Panc1 (cell line): ENCODE data around the gene AGPS.

Experiments
- POLR2AphosphoS5 ChIP-seq: IDR thresholded peaks from 2 replicates; pipeline ENCODE4 v1.6.1; 2012; ENCODE audit warnings: mild to moderate bottlenecking, low read depth, low read length, moderate library complexity
- TF ChIP-seq, protein P1 (sequence below): fragments of 450-650 bp; IDR thresholded peaks from 2 replicates; pipeline ENCODE4 v1.5.1; 2017; ENCODE audit warnings: mild to moderate bottlenecking

DNA sequence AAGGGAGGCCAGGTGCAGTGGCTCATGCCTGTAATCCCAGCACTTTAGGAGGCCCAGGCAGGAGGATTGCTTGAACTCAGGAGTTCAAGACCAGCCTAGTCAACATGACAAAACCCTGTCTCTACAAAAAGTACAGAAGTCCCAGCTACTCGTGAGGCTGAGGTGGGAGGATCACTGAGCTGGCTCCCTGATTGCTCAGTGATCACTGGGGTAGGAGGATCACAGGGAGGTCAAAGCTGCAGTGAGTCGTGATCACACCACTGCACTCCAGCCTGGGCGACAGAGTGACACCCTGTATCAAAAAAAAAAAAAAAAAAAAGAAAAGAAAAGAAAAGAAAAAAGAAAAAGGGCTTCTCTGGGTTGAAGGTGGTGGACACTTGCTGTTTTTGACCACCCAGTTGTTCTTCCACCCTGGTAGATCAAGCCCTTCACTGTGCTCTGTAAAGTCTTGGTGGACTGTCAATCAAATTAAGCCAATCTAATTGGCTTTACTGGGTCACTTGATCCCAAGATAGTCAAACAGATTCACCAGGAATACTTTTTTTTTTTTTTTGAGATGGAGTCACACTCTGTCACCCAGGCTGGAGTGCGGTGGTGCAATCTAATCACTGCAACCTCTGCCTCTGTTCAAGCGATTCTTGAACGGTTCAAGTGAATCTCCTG lies 191.6 kb downstream of the AGPS start:
- TF ChIP-seq POLR2AphosphoS5: no peak
- TF ChIP-seq, protein P1, sequence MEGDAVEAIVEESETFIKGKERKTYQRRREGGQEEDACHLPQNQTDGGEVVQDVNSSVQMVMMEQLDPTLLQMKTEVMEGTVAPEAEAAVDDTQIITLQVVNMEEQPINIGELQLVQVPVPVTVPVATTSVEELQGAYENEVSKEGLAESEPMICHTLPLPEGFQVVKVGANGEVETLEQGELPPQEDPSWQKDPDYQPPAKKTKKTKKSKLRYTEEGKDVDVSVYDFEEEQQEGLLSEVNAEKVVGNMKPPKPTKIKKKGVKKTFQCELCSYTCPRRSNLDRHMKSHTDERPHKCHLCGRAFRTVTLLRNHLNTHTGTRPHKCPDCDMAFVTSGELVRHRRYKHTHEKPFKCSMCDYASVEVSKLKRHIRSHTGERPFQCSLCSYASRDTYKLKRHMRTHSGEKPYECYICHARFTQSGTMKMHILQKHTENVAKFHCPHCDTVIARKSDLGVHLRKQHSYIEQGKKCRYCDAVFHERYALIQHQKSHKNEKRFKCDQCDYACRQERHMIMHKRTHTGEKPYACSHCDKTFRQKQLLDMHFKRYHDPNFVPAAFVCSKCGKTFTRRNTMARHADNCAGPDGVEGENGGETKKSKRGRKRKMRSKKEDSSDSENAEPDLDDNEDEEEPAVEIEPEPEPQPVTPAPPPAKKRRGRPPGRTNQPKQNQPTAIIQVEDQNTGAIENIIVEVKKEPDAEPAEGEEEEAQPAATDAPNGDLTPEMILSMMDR: no peak
